GM12865 (cell line): ENCODE data around the gene TMEM203.

ENCODE experiments used
- DNase-seq: peaks from one replicate; pipeline ENCODE4 v3.0.0; 2010; ENCODE audit warnings: low read depth
- H3K4me3 ChIP-seq: 2 replicates; pipeline ENCODE4 v1.5.1; 2011; ENCODE audit warnings: mild to moderate bottlenecking, low read depth, low read length, control low read depth
- TF ChIP-seq, protein P1 (sequence below): IDR thresholded peaks from 2 replicates; pipeline ENCODE4 v1.5.1; 2011; ENCODE audit warnings: low read length, control low read depth, low read depth, inconsistent platforms; ENCODE audit not compliant: insufficient read depth; ENCODE audit errors: missing control alignments

TMEM203 gene

DNA sequence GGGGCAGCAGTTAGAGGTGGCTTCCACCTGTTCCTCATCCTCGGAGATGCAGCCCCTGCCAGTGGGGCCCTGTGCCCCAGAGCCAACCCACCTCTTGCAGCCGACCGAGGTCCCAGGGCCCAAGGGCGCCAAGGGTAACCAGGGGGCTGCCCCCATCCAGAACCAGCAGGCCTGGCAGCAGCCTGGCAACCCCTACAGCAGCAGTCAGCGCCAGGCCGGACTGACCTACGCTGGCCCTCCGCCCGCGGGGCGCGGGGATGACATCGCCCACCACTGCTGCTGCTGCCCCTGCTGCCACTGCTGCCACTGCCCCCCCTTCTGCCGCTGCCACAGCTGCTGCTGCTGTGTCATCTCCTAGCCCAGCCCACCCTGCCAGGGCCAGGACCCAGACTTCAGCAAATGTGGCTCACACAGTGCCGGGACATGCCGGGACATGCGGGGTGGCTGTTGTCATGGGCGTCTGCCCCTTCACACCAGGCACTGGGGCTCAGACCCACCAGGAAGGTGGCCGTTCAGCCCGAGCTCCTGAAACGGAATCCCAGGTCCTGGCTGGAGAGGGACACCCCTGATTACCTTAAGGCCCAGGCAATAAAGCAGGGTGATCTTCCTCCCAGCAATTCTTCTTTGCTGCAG is 20.4 kb upstream of the TMEM203 start:
- H3K4me3 ChIP-seq, result no peak overlapping the region
- no peak for DNase-seq
- TF ChIP-seq, protein P1, sequence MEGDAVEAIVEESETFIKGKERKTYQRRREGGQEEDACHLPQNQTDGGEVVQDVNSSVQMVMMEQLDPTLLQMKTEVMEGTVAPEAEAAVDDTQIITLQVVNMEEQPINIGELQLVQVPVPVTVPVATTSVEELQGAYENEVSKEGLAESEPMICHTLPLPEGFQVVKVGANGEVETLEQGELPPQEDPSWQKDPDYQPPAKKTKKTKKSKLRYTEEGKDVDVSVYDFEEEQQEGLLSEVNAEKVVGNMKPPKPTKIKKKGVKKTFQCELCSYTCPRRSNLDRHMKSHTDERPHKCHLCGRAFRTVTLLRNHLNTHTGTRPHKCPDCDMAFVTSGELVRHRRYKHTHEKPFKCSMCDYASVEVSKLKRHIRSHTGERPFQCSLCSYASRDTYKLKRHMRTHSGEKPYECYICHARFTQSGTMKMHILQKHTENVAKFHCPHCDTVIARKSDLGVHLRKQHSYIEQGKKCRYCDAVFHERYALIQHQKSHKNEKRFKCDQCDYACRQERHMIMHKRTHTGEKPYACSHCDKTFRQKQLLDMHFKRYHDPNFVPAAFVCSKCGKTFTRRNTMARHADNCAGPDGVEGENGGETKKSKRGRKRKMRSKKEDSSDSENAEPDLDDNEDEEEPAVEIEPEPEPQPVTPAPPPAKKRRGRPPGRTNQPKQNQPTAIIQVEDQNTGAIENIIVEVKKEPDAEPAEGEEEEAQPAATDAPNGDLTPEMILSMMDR, result no peak

DNA sequence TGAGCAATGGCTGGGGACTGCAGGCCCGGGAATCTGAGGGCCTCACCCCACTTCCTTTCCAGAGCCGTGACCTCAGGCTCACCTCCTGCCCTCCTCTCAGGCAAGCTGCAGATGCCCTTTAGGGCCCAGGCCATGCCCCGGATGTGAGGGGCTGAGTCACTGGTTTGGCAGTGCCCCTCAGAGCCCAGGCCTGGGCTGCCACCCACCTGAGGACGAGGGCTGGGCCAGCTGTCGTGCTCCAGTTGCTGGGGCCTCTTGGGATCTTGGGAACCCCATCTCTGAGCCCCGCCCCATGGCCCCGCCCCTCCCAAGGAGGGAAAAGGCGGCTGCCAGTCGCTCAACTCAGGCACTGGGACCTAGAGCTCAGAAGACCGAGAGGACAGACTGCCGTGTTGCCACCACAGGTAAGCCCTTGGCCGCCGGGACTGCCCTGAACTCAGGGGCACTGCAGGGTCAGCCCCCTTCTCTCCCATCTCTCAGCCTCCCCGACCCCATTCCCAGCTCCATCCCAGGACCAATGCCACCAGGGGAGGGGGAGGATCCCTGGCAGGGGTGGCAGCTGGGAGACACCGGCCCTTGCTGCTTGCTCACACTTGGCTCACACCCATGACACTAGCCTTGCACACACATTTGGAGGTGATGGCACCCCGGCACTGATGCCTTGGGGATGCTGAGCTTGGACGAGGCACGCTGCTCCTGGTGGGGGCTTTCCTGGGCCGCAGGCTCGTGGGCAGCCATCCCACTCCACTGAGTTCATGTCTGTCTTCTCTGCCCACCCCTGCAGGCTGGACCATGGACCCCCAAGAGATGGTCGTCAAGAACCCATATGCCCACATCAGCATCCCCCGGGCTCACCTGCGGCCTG is 19.6 kb upstream of the TMEM203 start, which contains the start of gene CYSRT1:
TSS of gene CYSRT1 (plus strand) at position 345 of the 865 bp plus-strand sequence. CDS start at position 793, 448 bp downstream.
- DNase-seq, result no peak
- TF ChIP-seq, protein P1, result no peak
- H3K4me3 ChIP-seq, result peak within 1 kb of the TSS; percentile 92

DNA sequence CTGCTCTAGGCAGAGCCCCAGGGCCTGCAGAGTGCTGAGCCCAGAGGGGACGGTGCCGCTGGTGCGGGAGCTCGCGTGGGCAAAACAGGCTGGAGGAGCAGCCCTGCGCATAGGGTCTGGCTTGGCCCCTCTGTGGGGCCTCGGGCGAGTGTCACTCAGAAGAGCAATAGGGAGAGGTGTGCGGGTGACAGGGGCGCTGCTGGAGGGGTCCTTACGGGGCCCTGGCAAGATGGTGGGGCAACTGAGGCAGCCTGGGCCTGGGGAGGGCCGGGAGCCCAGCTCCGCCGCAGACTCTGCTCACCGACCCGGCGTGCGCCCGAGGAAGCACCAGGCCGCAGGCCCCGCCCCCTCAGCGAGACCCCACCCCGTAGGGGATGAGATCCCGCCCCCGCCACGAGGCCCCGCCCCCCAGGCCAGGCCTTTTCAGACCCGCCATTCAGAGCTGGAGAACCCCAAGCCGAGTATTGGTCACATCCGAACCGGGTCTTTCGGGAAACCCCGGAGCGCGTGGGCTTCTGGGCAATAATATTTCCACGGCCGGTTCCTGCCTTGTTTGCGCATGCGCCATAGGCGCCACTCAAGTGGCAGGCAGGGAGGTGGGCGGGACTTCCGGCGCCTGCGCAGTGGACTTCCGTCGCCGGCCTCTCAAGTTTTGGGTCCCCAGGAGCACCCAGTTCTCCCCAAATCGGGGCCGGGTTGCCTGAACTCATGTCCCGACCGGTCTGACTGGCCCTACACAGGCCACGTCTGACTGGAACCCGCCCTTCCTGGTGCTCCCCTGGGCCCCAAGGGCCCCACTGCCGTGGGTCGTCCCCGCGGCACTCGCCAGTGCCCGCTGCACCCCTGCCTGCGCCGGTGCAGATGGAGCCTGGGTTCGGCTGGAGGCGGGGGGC is 17.9 kb upstream of the TMEM203 start:
- TF ChIP-seq, protein P1, result no peak
- H3K4me3 ChIP-seq, result peak overlapping the region; percentile 92
- peak; percentile 99 for DNase-seq

DNA sequence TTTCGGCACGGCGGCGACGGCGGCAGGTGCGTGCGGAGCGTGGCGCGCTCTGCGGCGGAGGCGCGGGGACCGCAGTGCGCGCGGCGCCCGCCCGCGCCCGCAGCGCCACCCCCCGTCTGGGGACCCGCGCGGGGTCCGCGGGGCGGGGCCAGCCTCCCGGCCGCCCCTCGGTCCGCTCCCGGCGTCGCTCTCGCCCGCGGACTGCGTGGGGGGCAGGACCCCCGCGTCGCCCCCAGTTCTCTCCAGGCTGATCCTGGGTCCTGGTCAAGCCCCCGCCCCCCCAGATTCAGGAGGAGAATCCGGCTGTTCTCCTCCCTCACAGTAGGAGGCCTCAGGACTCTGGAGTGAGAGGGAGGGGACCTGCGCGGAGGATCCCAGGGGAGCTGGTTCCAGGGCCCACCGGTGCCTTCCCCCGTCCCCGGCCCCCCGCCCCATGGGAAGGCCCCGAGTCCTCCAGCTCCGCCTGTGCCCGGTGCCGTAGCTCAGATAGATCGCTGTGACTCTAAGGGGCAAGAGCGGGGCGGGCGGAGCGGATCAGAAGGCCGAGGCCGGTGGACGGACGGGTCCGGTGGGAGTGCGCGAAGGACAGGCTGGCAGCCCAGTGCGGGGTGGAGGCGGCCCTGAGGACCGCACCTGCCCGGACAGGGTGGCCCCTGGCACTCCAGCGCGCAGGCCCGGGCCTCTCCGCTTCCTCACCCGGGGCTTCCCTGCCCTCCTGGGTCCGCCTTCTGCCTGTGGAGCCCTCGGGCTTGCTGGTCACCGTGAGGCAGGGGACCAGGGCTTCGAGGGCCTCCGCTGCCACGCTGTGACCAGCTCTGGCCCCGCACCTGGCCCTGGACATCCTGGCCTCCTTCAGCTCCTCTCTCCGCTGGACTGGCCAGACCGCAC is 17.0 kb upstream of the TMEM203 start, which contains the start of gene RNF208:
TSS of gene RNF208 (minus strand) at position 51 of the 888 bp plus-strand sequence. CDS start 1,028 bp downstream, outside the sequence.
- TF ChIP-seq, protein P1, result no peak
- no peak for DNase-seq
- peak within 1 kb of the TSS; percentile 76 for H3K4me3 ChIP-seq

DNA sequence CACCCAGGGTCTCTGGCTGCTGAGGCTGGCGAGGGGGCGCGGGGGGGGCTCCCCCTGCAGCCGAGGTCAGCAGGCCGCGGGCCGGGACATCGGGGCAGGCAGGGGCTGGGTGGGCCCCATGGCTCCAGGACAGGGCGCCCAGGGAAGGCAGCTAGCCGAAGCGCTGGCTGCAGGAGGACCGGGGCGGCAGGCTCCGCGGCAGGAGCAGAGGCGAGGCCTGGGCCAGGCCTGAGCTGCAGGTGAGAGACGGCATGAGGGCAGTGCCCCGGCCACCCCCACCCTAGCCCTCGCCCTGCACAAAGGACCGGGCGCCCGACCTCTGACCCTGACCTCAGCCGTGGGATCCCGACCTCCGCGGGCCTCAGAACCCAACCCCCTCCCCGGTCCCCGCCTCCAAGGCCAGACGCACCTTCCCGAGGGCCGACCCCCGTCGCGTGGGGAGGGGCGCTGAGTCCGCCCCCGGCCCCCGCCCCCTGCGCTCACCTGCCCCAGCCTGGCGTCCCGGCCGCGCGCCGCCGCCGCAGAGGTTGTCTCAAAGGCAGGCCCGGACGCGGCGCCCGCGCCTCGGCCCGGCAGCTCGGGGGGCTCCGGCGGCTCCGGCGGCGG is 16.2 kb upstream of the TMEM203 start:
- TF ChIP-seq, protein P1, result no peak
- H3K4me3 ChIP-seq, result peak overlapping the region; percentile 46
- no peak for DNase-seq
